Activated naive CD4-positive, alpha-beta T cell treated with anti-CD3 and anti-CD28 coated beads, Interleukin-2, amount 10 ng/mL, durations not matched to agents 7 days and 5 days (primary cell): ENCODE results near the gene GLYAT.
"Not testable (repeated sequence)": the region's sequence is repeated elsewhere in the genome, so short reads cannot be mapped to it uniquely, and the experiment has no call there.

ENCODE experiments used
- CTCF ChIA-PET: fragments of 350-600 bp; sonication (Branson Sonifier 250); formaldehyde crosslinking; loops from one replicate; lab custom pipeline; 2021; ENCODE audit warnings: antibody characterized with exemption; lab: Charles Lee
- DNase-seq: peaks from one replicate; pipeline ENCODE4 v3.0.0-alpha.2; 2020
- H3K27ac Mint-ChIP-seq: one replicate; pipeline ENCODE4 v1.8.0; 2021; ENCODE audit warnings: mild to moderate bottlenecking, moderate library complexity, mixed read lengths
- H3K27me3 Mint-ChIP-seq: one replicate; pipeline ENCODE4 v1.8.0; 2021; ENCODE audit warnings: mild to moderate bottlenecking, mixed read lengths
- H3K36me3 Mint-ChIP-seq: one replicate; pipeline ENCODE4 v1.8.0; 2021; ENCODE audit warnings: mixed read lengths
- H3K4me1 Mint-ChIP-seq: one replicate; pipeline ENCODE4 v1.8.0; 2021; ENCODE audit warnings: mixed read lengths
- H3K4me3 Mint-ChIP-seq: one replicate; pipeline ENCODE4 v1.8.0; 2021; ENCODE audit warnings: mild to moderate bottlenecking, moderate library complexity, mixed read lengths
- H3K9me3 Mint-ChIP-seq: one replicate; pipeline ENCODE4 v1.8.0; 2021; ENCODE audit warnings: mixed read lengths

Gene GLYAT

DNA sequence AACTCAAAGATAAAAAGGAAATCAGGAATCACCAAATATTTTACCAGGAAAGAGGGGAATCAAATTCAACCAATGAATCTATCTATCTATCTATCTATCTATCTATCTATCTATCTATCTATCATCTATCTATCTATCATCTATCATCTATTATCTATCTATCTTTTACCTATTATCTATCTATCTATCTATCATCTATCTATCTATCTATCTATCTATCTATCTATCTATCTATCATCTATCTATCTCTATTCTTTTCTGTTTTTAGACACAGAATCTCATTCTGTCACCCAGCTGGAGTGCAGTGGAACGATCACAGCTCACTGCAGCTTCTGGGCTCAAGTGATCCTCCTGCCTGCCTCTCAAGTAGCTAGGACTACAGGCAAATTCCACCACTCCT lies 54.2 kb downstream of the GLYAT start:
- not testable (repeated sequence) for DNase-seq, H3K27ac Mint-ChIP-seq, H3K4me3 Mint-ChIP-seq, H3K36me3 Mint-ChIP-seq, H3K27me3 Mint-ChIP-seq, H3K9me3 Mint-ChIP-seq, H3K4me1 Mint-ChIP-seq
- CTCF ChIA-PET: interaction anchor here (0.8 to 1.2 kb wide), 7 partner anchors 8 to 380 kb away, joined by 3 to 5 read pairs (median 3); no protein-coding TSS in a partner anchor

- Mint-ChIP-seq H3K36me3 (no peaks in the 10 kb centered on the region), H3K27ac (no peak overlapping the region), H3K9me3 (no peaks in the 10 kb centered on the region), H3K4me1 (no peaks in the 10 kb centered on the region), H3K27me3 (peaks cover 3% of the 10 kb centered on the region), H3K4me3 (no peak overlapping the region)
- DNase-seq: no peak
- CTCF ChIA-PET: interaction anchor here (0.9 to 1.6 kb wide), 6 partner anchors 12 to 112 kb away, joined by 3 to 5 read pairs (median 4); no protein-coding TSS in a partner anchor
These were observed 55.1 kb downstream of the GLYAT start for GRCh38 chr11:58676563-58677135.

- CTCF ChIA-PET: interaction anchor here (0.9 to 1.9 kb wide), 5 partner anchors 10 to 110 kb away, joined by 3 to 5 read pairs (median 3); no protein-coding TSS in a partner anchor
- Mint-ChIP-seq H3K9me3 (no peaks in the 10 kb centered on the region), H3K4me1 (no peaks in the 10 kb centered on the region), H3K27me3 (peaks cover 3% of the 10 kb centered on the region), H3K27ac (no peak overlapping the region), H3K4me3 (no peak overlapping the region), H3K36me3 (no peaks in the 10 kb centered on the region)
- DNase-seq: peak; percentile 79
These were observed 56.2 kb downstream of the GLYAT start for GRCh38 chr11:58675334-58676155.

DNA sequence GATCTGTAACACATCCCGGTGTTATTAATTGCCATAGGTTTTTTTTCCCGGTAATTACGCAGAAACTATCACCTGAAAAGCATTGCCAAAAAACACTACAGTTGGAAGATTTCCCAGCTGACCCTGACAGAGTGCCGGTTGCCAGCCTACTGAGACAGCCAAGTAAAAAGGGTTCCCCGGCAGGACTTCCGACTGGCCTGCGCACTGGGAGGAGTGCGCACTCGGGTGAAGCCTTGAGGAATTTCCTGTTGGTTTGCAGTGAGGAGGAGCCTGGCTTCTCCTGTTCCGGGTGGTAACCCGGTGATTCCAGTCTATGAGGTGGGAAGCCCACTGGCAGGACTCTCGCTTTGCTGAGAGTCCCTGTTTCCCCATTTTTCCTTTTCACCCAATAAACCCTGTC lies 57.1 kb downstream of the GLYAT start:
- DNase-seq: no peak
- no peak overlapping the region for H3K4me3 Mint-ChIP-seq
- no peaks in the 10 kb centered on the region for H3K27me3 Mint-ChIP-seq
- no peak overlapping the region for H3K27ac Mint-ChIP-seq
- no peaks in the 10 kb centered on the region for H3K9me3 Mint-ChIP-seq
- CTCF ChIA-PET: interaction anchor here (0.8 to 1.9 kb wide), 4 partner anchors 11 to 112 kb away, joined by 3 to 5 read pairs (median 3); no protein-coding TSS in a partner anchor
- no peaks in the 10 kb centered on the region for H3K36me3 Mint-ChIP-seq
- no peaks in the 10 kb centered on the region for H3K4me1 Mint-ChIP-seq

DNA sequence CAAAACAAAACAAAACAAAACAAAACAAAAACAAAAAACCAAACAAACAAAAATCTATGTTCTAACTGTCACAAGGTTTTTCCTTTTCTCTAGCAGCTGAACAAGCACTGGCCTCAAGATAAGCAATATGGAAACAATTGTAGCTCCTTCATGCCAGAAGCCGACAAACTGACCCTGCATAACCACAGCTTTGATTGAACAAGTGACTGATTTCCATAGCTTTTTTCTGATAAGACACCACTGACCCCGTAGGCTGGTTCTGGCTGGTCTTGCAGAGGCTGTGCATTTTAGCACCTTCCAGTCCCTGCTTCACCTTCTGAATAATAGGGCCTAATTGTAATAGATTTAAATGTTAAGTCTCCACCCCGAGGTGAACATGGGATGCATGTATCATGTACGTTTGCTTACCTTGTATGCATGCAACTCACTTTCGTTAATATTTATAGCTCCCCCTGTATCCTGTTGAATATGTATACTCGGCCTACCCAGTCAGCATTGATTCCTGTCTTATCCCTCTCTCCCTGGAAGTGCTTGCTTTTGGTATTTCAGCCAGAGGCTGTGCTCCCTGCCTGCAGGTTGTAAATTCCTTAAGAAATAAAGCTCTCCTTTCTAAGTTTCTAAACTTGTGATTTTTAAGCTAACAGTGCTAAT lies 59.6 kb downstream of the GLYAT start:
- no peaks in the 10 kb centered on the region for H3K27me3 Mint-ChIP-seq
- CTCF ChIA-PET: interaction anchor here (0.9 to 1.9 kb wide), 6 partner anchors 14 to 117 kb away, joined by 3 to 7 read pairs (median 4); partner anchors contain the start of gene LPXN
- H3K36me3 Mint-ChIP-seq: no peaks in the 10 kb centered on the region
- no peak overlapping the region for H3K4me3 Mint-ChIP-seq
- no peaks in the 10 kb centered on the region for H3K4me1 Mint-ChIP-seq
- no peaks in the 10 kb centered on the region for H3K9me3 Mint-ChIP-seq
- no peak for DNase-seq
- no peak overlapping the region for H3K27ac Mint-ChIP-seq

- Mint-ChIP-seq H3K27ac (no peak overlapping the region), H3K27me3 (no peaks in the 10 kb centered on the region), H3K4me1 (peaks cover 3% of the 10 kb centered on the region), H3K36me3 (no peaks in the 10 kb centered on the region), H3K9me3 (no peaks in the 10 kb centered on the region), H3K4me3 (no peak overlapping the region)
- CTCF ChIA-PET: no interaction called here
- no peak for DNase-seq
These were observed 71.7 kb downstream of the GLYAT start for GRCh38 chr11:58659910-58660570.

GRCh38 chr11:58659404-58659803 lies 72.3 kb downstream of the GLYAT start:
- H3K27ac Mint-ChIP-seq: no peak overlapping the region
- no peaks in the 10 kb centered on the region for H3K9me3 Mint-ChIP-seq
- no peaks in the 10 kb centered on the region for H3K27me3 Mint-ChIP-seq
- CTCF ChIA-PET: interaction anchor here (2.5 kb wide), 1 partner anchor 129 kb away, joined by 9 read pairs; no protein-coding TSS in a partner anchor
- no peaks in the 10 kb centered on the region for H3K36me3 Mint-ChIP-seq
- no peak overlapping the region for H3K4me3 Mint-ChIP-seq
- H3K4me1 Mint-ChIP-seq: peaks cover 6% of the 10 kb centered on the region
- DNase-seq: no peak
